Endodermal cell (in vitro differentiated cells): ENCODE measurements around the gene FKBP1A. TPM values are rescaled to one million over a fixed set of nuclear protein-coding genes. Genes with fewer than 3 reads are reported as not detected.
A peak's percentile ranks its signal among the peaks of the same experiment; 100 is the strongest.
"Not testable (repeated sequence)": the region's sequence is repeated elsewhere in the genome, so short reads cannot be mapped to it uniquely, and the experiment has no call there.

Experiments used
- DNase-seq: peaks from one replicate; pipeline ENCODE4 v3.0.0-alpha.2; 2017
- H3K27ac ChIP-seq: 2 replicates; pipeline ENCODE4 v1.5.1; 2013; ENCODE audit warnings: mild to moderate bottlenecking, low read depth, low read length, moderate library complexity
- H3K27me3 ChIP-seq: 2 replicates; pipeline ENCODE4 v1.6.1; 2013; ENCODE audit warnings: mild to moderate bottlenecking, low read length, moderate library complexity; ENCODE audit not compliant: insufficient read depth, control insufficient read depth, poor library complexity, severe bottlenecking
- H3K36me3 ChIP-seq: 2 replicates; pipeline ENCODE4 v1.7.0; 2013; ENCODE audit warnings: mild to moderate bottlenecking, low read length, moderate library complexity; ENCODE audit not compliant: control insufficient read depth, insufficient read depth
- H3K4me1 ChIP-seq: one replicate; pipeline ENCODE4 v1.7.0; 2013; ENCODE audit warnings: low read length; ENCODE audit not compliant: control insufficient read depth, insufficient read depth
- H3K4me3 ChIP-seq: 2 replicates; pipeline ENCODE4 v1.5.1; 2013; ENCODE audit warnings: mild to moderate bottlenecking, low read length, moderate library complexity
- H3K9ac ChIP-seq: 2 replicates; pipeline ENCODE4 v1.6.1; 2013; ENCODE audit warnings: mild to moderate bottlenecking, low read length, moderate library complexity; ENCODE audit not compliant: poor library complexity, severe bottlenecking; ENCODE audit errors: extremely low read depth
- H3K9me3 ChIP-seq: 2 replicates; pipeline ENCODE4 v1.6.1; 2013; ENCODE audit warnings: mild to moderate bottlenecking, low read length, moderate library complexity; ENCODE audit not compliant: control insufficient read depth
- H3K27ac Mint-ChIP-seq: 2 replicates; pipeline ENCODE4 v1.8.0; 2020; ENCODE audit warnings: mixed read lengths
- H3K27me3 Mint-ChIP-seq: 2 replicates; pipeline ENCODE4 v1.8.0; 2021; ENCODE audit warnings: mild to moderate bottlenecking, mixed read lengths; ENCODE audit not compliant: insufficient read depth
- H3K36me3 Mint-ChIP-seq: 2 replicates; pipeline ENCODE4 v1.8.0; 2020; ENCODE audit warnings: low read depth, mixed read lengths
- H3K4me1 Mint-ChIP-seq: 2 replicates; pipeline ENCODE4 v1.8.0; 2020; ENCODE audit warnings: mixed read lengths
- H3K4me3 Mint-ChIP-seq: 2 replicates; pipeline ENCODE4 v1.8.0; 2020; ENCODE audit warnings: mild to moderate bottlenecking, moderate library complexity, mixed read lengths
- H3K9me3 Mint-ChIP-seq: 2 replicates; pipeline ENCODE4 v1.8.0; 2020; ENCODE audit warnings: mild to moderate bottlenecking, mixed read lengths
- CTCF ChIP-seq: fragments of 200-600 bp; sonication (generic); conservative IDR thresholded peaks from 2 replicates; pipeline ENCODE4 v1.5.0; 2021; ENCODE audit warnings: antibody characterized with exemption, mild to moderate bottlenecking
- WGBS, 2 experiments: methylation state at CpG; one replicate each; pipeline versions ENCODE4 v1.1.5 to v1.1.7; 2013; ENCODE audit warnings: missing lambda C conversion rate in 2 of 2, mixed read lengths in 1 of 2; ENCODE audit not compliant: insufficient coverage in 1 of 2, insufficient read length in 1 of 2; 5-methylcytosine and 5-hydroxymethylcytosine counted together
- total RNA-seq, 2 donors: library from RNA; stranded (reverse); fragmentation: NEBNext Ultra II Directional in 1 of 2; extraction: Animal tissue kit (Norgen Biotek cat#: 25700) in 1 of 2; gene quantifications; 2 replicates in 1 of 2; 3 replicates in 1 of 2; pipeline ENCODE4 v1.2.1, GENCODE V29; 2021

FKBP1A gene
- total RNA-seq, 2 donors from 2014 or later: 181 to 185 TPM

GRCh38 chr20:1401451-1401907 lies 8.6 kb upstream of the FKBP1A start:
- DNase-seq: no peak
- Mint-ChIP-seq H3K27me3 (peaks cover 51% of the 10 kb centered on the region), H3K36me3 (no peaks in the 10 kb centered on the region), H3K4me1 (no peaks in the 10 kb centered on the region), H3K4me3 (no peak overlapping the region), H3K9me3 (peaks cover 2% of the 10 kb centered on the region), H3K27ac (no peak overlapping the region)
- H3K4me1 ChIP-seq: no peaks in the 10 kb centered on the region
- no peak for TF ChIP-seq CTCF
- H3K36me3 ChIP-seq: no peaks in the 10 kb centered on the region
- WGBS, 2 experiments: 79 to 97% methylated on average over 3 of the region's 3 CpGs
- H3K4me3 ChIP-seq: no peak overlapping the region
- H3K9ac ChIP-seq: no peak overlapping the region
- no peaks in the 10 kb centered on the region for H3K9me3 ChIP-seq
- no peak overlapping the region for H3K27ac ChIP-seq
- H3K27me3 ChIP-seq: peaks cover 8% of the 10 kb centered on the region

GRCh38 chr20:1399678-1400366 lies 7.0 kb upstream of the FKBP1A start:
- not testable (repeated sequence) for H3K4me1 Mint-ChIP-seq, H3K27ac Mint-ChIP-seq, H3K27ac ChIP-seq, H3K4me1 ChIP-seq, H3K4me3 Mint-ChIP-seq, H3K36me3 ChIP-seq, H3K36me3 Mint-ChIP-seq, H3K9me3 ChIP-seq, DNase-seq, H3K9me3 Mint-ChIP-seq, H3K4me3 ChIP-seq, H3K9ac ChIP-seq
- peaks cover 25% of the 10 kb centered on the region for H3K27me3 ChIP-seq
- 89 to 93% methylated on average over 7 to 8 of the region's 8 CpGs for whole genome bisulfite sequencing, 2 experiments
- H3K27me3 Mint-ChIP-seq: peaks cover 62% of the 10 kb centered on the region

- H3K4me3 Mint-ChIP-seq, H3K9me3 ChIP-seq, H3K4me1 ChIP-seq, DNase-seq, H3K9me3 Mint-ChIP-seq, H3K27ac ChIP-seq, H3K36me3 ChIP-seq, H3K4me3 ChIP-seq, H3K36me3 Mint-ChIP-seq, H3K4me1 Mint-ChIP-seq, H3K27ac Mint-ChIP-seq, H3K9ac ChIP-seq: not testable (repeated sequence)
- H3K27me3 Mint-ChIP-seq: peaks cover 66% of the 10 kb centered on the region
- peaks cover 31% of the 10 kb centered on the region for H3K27me3 ChIP-seq
- 84 to 91% methylated on average over 7 of the region's 7 CpGs for WGBS, 2 experiments
These were observed 5.3 kb upstream of the FKBP1A start for GRCh38 chr20:1398185-1398584.

GRCh38 chr20:1397710-1398109 lies 4.9 kb upstream of the FKBP1A start:
- no peak for DNase-seq
- H3K27me3 ChIP-seq: peaks cover 31% of the 10 kb centered on the region
- 83 to 94% methylated on average over 2 to 4 of the region's 4 CpGs for WGBS, 2 experiments
- Mint-ChIP-seq H3K27me3 (peaks cover 64% of the 10 kb centered on the region), H3K4me3 (no peak overlapping the region), H3K4me1 (peaks cover 3% of the 10 kb centered on the region), H3K36me3 (no peaks in the 10 kb centered on the region), H3K27ac (no peak overlapping the region), H3K9me3 (peaks cover 6% of the 10 kb centered on the region)
- no peak overlapping the region for H3K27ac ChIP-seq
- TF ChIP-seq CTCF: peak; percentile 34
- no peaks in the 10 kb centered on the region for H3K4me1 ChIP-seq
- no peaks in the 10 kb centered on the region for H3K9me3 ChIP-seq
- H3K9ac ChIP-seq: no peak overlapping the region
- H3K36me3 ChIP-seq: no peaks in the 10 kb centered on the region
- no peak overlapping the region for H3K4me3 ChIP-seq
